Measurements from ENCODE around the gene LEO1.

LEO1 gene

DNA sequence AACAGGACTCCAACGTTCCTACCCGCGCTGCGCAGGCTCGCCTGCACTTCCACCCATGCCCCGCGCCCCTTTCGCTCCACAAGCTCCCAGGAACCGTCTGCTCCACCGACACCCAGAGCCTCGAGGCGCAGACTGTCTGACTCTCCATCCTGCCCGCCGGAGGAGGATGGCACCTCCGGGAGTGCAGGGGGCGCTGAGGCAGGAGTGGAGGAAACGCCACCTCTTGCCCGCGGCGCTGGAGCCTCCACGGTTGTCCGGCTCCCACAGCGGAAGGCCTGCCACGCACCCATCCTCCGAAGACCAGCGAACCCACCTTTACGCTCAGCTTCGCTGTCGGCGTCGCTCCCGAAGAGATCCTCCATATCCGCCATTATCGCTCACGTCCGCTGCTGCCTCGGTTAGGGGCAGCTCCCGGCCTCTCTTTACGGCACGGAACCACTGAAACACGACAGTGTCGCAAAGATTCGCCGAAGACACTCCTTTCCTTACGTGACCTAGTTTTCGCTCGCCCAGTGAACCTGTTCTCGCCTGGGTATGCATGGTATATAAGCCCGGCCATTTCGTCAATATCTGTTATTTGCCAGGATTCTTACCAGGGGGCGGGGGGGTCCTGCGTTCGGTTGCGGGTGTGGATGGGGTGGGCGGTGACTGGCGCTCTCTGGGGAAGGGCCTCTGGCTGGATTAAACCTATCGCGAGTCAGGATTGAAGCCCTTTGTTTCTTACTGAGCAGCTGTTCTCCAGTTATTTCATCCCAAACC, at the start of gene LEO1:
Gene LEO1 (minus strand): TSS at position 404 of the 759 bp plus-strand sequence. CDS start 33 bp downstream, at position 371.
- DNase-seq (ENCODE audit: extremely low read depth in 1 of 2, low read depth in 1 of 2), result peak; percentile 65 to 85

DNA sequence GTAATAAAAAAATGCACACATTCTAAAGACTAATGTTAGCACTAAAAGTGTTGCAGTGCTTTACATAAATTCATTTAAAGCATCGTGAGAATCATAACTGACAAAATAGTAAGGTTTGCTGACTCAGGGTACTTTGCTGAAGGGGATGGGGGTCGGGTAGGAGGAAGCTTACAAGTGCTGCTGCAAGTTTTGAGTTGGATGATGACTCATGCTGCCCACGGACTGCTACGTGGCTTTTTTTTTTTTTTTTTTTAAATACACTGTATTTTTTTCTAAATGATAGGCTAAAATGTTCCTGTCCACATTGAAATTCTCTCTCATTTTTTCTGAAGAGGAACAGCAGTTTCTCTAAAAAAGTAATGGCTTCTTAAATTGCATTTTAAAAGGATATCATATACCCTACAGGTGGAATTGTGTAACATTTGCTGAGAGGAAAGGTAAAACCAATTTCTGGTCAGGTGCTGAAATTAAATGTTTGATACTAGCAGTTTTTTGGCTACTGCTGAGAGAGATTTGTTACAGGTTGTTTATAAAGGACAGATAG, 49.6 kb upstream of the LEO1 start:
- DNase-seq (ENCODE audit: extremely low read depth in 1 of 2, low read depth in 1 of 2), result peak in 1 of 2 donors; percentile 73

DNA sequence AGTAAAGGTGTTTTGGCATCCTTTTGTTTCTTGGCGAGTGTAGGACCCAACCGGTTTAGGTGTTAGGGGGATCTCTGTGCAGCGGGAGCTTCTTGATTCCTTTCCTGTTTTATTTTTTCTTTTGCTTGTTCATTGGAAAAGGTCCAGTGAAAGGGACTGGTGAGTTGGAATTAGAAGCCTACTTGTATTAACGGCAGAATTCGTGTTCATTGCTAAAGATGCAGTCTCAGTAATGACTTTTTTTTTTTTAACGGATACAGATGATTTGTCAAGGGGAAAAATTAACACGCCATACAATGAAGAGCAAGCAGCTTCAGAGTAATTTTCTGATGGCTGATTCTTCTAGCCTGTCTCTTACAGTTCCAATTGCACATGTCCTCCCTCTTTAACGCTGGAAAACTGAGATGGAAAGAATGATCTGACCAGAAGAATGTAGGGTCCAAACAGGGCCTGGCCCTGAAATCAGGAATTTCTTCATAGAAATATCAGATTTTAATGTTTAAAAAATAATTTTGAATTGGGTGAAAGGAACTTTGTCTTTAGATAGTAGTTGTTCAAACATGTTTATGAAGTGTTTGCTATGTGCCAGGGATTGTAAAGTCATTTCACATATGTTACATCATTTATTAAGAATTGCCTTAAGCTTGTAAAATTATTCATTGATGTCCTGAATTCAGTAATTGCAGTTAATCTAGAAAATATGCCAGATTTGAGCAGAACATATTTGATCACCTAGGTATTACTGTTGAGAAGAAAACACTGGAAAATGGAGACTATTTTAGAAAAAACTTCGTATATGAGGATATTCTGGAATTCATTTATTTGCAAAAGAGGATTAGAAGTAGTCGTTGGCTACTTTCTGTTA, 48.9 kb upstream of the LEO1 start:
- no peak for DNase-seq (ENCODE audit: extremely low read depth in 1 of 2, low read depth in 1 of 2)

DNA sequence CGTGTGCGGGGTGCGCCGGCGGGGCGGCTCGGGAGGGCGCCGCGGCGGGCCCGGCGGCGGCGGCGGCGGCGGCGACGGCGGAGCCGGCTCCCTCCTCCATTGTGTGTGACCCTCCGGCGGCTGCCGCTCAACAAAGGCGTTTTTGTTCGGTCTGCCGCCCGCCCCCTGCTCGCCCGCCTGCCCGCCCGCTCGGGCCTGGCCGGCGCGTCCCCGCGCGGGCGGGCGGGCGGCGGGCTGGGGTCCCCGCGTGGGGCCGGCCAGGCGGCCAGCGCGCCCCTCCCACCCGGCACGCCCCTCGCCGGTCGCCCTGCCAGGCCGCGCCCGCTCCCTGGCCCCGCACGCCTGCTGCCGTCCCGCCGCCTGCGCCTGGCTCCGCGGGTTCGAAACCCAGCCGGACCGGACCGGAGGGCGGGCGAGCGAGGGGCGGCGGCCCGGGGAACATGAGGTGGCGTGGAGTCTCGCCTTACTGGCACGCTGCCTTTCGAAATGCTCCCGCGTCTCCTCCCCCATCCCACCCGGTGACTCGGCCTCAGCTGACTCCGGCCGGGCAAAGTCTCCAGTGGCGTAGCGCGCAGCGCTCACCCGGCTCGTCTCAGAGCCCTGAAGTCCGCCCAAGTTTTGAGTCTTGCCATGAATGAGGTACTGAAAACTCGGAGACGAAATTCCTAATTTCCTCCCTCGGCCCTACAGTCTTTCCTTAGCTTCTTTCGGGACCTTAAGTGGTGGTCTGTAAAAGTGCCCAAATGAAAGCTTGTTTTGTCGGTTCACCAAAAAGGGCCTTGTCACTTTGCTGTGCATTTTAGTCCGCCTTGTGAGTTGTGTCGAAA, 48.0 kb upstream of the LEO1 start:
- DNase-seq (ENCODE audit: extremely low read depth in 1 of 2, low read depth in 1 of 2), result peak; percentile 51 to 55

DNA sequence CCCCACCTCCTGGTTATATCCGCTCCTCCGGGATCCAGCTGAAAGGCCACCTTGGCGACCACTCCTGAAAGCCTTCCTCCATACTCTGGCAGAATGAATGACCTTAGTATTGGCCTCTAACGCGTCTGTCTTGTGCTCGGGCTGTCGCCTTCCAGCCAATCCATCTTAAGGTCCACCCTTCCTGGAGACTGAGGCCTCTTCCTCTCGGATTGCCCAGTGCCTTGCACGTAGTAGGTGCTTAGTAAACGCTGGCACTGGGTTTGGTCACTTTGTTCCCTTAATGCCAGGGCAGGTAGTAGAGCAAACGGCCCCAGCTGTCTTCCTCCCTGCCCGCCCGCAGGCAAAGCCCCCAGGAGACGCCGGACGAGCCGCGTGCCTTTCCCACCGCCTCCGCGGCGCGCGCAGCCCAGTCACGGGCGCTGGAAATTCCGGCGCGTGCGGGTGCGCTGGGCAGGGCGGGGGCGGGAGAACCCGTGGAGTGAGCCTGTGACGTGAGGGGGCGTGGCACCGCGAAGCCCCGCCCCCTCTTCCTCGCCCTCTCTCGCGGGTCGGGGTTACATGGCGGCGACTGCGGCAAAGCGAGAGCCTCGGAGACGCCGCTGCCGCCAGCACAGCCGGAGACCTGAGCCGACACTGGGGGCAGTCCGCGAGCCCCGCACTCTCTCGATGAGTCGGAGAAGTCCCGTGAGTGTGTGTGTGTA, 47.3 kb upstream of the LEO1 start, which contains the start of gene MAPK6:
Gene MAPK6 (plus strand): TSS at position 527 of the 701 bp plus-strand sequence. CDS start 27,242 bp downstream, outside the sequence.
- DNase-seq (ENCODE audit: extremely low read depth in 1 of 2, low read depth in 1 of 2), result peak; percentile 83 to 91

DNA sequence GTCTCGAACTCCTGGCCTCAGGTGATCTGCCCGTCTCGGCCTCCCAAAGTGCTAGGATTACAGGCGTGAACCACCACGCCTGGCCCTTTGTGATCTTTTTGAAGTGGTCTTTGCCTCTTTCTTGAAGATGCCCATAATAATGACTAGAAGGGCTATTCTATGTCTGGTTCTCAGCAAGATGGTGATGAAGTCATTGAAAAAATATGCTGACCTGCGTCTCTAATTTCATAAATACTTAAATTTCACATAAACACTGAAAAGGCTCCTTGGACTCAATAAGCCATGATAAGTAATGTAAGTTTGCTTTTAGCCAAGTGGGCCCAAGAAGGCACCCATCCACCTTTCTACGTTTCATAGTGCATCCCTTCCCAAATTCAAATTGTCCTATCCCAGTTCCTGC, 46.7 kb upstream of the LEO1 start:
- DNase-seq (ENCODE audit: extremely low read depth in 1 of 2, low read depth in 1 of 2), result no peak

DNA sequence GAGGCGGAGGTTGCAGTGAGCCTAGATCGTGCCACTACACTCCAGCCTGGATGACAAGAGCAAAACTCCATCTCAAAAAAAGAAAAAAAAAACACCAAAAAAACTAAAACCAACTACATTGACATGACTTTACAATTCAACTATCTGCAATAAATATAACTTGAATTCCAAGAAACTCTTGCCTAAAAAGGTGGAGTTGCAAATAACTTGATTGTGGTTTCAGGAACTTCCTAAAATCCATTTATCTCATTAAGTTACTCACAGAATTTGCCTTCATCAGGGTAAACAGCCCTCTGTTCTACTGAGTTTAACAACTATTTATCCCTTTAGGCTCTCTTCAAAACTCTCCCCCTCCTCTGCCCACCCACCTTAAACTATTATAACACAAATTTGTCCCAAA, 44.7 kb upstream of the LEO1 start:
- DNase-seq (ENCODE audit: extremely low read depth in 1 of 2, low read depth in 1 of 2), result no peak

DNA sequence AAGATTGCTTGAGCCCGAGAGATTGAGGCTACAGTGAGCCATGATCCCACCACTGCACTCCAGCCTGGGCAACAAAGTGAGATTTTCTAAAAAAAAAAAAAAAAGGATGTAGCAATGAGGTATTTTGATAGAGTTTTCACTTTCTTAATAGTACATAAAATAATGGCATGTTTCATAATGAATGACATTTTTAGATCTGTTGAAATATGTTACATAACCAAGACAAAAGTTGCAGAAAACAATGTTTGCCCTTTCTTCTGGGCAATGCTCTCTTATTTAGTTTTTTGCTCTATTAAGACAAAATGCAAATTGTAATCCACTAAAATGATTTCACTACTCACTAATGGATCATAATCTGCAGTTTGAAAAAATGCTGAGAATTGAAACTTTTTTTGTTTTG, 43.0 kb upstream of the LEO1 start:
- no peak for DNase-seq (ENCODE audit: extremely low read depth in 1 of 2, low read depth in 1 of 2)

DNA sequence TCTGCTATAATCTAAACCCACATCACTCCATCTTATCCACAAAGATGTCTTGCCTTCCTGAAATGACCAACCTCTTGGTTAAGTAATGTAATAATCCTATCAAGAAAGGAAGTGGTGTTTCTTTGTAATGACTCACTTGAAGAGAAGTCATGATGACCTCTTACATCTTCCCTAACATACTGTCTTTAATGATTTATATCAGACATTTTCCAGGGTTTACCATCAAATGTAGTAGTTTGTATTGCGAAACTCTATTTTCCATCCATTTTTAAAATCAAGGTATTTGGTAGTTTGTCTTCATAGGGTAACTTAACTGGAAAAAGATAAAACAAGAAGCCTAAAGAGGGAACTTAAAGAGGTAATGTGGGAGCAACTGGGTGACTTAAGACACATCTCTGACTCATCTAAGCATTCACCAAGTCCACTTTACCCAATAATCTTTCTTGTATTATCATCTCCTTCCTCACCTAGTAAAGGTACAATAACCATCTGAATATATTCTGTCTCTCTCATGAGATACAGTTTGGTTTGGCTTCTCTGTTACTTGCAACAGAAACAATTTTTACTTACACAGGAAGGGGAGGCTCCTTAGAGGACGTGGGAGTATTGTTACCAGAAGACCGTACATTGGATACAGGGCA, 41.7 kb upstream of the LEO1 start:
- DNase-seq (ENCODE audit: extremely low read depth in 1 of 2, low read depth in 1 of 2), result no peak

DNA sequence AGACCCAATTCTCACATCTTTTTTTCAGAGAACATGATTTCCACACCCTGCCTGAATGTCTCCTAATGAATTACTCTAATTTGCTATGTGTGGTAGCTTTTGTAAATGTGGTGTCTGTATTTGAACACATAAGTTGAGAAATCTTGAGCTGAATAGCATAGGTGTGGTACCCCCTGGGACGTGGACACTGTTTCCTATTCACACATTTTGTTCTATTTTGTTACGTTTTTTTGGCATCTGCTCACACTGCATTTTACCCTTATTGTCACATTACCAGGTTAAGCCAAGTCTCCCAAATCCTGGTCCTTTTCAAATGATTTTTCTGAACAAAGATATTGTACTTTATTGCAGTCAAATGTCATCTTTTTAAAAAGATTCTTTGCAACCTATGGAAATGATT, 40.6 kb upstream of the LEO1 start:
- DNase-seq (ENCODE audit: extremely low read depth in 1 of 2, low read depth in 1 of 2), result no peak

DNA sequence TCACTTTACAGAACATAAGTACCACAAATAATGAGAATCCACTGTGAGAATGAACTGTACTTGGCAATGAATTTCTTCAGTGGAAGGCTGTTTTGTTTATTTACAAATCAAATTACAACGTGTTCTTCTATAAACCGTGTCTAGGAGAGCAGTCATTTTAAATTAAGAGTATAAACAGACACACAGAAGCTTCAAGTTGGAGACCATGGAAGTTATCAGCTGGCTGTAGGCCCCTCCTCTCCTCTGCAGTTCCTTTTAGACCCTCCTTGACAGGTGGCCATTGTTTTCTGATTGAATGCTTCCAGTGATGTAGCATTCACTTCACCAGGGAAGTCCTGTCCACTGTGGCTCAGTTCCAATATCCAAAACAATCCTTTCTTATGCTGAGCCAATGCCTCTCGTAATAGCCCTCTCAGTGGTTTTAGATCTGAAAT, 40.1 kb upstream of the LEO1 start:
- no peak for DNase-seq (ENCODE audit: extremely low read depth in 1 of 2, low read depth in 1 of 2)

DNA sequence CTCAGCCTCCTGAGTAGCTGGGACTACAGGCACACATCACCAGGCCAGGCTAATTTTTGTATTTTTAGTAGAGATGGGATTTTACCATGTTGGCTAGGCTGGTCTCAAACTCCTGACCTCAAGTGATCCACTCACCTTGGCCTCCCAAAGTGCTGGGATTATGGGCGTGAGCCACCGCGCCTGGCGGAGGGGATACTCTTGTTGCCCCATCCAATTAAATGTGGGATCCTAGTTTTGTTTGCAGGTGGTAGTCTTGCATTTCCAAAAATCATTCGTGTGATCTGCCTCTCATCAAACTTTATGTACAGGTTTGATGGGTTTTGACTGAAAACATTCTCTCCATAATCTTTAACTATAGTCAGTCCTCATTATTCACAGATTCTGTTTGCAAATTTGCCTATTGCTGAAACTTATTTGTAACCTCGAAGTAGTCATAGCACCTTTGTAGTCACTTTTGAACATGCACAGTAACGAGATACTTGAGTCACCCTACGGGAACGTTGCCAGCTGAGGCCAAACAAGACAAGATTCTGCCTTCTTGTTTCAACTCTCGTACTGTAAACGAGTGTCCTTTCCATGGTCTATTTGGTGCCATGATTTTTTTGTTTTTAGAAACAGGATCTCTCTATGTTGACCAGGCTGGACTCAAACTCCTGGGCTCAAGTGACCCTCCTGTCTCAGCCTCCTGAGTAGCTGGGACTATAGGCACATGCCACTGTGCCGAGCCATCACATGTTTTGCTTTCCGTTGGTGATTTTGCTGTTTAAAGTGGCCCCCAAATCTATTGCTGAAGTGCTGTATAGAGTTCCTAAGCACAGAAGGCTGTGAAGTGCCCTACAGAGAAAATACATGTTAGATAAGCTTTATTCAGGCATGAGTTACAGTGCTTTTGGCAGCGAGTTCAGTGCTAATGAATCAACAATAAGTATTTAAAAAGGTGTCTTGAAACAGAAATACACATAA, 39.3 kb upstream of the LEO1 start:
- peak; percentile 43 to 77 for DNase-seq (ENCODE audit: extremely low read depth in 1 of 2, low read depth in 1 of 2)

DNA sequence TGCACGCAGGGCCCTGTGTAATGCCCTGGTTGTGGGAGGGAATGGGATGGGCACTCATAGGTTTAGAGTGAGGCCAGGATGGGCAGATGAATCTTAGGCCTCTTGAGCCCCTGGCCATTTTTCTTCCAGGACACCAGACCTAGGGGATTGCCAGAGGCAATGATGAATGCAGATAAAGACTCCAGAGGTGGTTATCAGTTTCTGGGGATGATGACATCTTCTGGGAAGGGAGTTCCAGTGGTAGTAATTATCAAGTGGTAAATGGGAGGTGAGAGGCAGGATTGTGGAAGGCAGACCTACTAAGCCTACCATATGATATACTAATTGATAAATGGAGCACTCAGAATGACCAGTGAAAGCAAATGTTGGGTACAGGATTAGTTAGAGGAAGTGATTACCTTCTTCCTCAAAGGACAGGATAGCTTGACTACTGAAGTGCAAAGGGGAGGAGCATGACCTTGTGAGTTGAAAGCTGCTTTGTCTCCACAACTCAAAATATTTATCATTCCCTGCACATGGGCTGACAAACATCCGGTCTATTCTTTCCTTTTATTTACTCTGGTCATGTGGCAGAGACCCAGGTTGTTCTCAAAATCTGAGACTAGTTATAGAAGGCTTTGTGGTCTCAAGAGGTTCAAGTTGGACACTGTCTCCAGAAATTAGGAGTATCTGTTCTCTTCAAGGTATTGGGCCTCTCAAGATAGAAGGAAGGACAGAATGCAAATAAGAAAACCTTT, 37.3 kb upstream of the LEO1 start:
- no peak for DNase-seq (ENCODE audit: extremely low read depth in 1 of 2, low read depth in 1 of 2)

DNA sequence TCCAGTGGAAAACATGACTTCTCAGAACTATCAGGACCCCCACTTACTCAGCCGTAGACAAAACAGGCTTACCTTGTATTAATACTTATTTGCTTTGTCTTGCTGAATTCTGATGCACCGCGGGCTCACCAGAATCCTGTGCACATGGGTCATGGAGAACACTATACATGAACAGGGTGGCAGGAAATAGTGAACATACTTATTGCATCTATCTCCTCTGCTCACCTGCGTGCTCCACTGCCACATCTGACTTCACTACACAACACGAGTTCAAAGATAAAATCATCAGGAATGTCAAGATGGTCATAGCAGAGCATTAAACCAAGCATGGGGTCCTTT, 36.8 kb upstream of the LEO1 start:
- DNase-seq (ENCODE audit: extremely low read depth in 1 of 2, low read depth in 1 of 2), result no peak

DNA sequence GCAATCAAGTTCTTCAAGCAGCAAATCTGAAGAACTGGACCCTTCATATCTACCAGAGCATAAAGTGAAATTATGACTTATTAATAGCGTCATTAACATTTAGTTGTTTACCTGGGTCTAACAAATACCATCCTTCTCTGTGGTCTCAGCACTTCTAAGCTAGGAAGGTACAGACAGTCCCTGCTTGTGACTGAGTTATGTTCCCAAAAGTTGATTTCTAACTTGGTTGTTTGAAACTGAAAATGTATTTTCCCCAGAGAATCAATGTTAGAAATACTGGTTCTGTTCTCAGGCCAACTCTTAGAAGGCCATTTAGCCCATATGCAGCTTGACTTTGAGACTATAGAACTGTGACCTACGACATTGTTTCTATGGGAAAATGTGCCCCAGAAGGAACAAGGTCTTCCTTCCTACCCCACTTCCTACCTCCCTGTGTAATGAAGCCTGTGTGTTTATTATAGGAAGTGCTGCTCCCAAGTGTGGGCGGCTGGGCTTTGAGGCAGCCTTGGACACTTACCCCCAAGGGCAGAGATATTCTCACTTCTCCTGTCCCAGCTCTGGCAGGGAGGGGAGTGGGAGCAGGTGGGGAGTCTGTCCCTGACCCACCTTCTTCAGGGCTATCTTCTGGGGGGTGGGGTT, 35.2 kb upstream of the LEO1 start:
- no peak for DNase-seq (ENCODE audit: extremely low read depth in 1 of 2, low read depth in 1 of 2)

DNA sequence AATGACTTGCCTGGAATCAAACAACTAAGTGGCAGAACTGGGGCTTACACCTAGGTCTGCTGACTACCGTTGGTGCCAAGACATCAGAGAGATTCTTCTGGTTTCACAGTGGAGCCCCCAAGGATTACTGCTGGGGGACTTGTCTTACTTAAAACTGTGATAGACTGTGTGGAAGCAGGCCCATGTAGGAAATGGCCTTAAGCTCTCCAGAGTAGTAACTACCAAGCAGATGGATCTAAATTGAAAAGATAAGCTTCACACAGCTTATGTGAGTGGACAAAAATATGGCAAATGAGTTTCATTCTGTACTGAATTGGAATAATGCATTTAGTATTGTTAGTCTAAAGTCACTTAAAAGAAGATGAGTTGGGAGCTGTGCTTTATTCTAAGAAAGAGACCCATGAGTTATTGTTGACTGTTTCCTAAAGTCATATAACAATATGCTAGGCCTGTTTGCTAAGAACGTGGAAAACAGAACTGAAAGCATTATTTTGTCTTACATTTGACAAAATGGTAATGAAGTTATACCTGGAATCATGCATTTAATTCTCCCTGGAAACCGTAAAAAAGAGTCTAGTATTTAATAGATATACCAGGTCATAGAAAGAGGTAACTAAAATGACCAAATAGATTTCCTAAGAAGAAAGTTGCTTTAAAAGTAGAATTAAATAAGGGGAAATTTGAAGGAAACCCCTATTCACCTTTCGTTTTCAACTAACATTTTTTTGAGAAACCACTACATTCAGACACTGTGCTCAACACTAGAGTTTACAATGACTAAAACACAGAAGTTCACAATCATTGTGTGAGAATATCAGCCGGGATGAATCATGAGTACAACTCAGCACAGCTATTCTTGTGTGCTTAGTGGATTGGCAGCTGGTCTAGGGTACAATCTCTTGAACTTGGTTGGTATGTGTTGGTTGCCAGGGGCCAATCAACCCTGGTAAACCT, 34.4 kb upstream of the LEO1 start:
- no peak for DNase-seq (ENCODE audit: extremely low read depth in 1 of 2, low read depth in 1 of 2)

All from stimulated activated CD8-positive, alpha-beta memory T cell treated with anti-CD3 and anti-CD28 coated beads, Interleukin-7, amount 100 ng/mL, for 48 hours (primary cell).